ENCODE measurements around the gene ACVRL1.

The ACVRL1 gene

DNA sequence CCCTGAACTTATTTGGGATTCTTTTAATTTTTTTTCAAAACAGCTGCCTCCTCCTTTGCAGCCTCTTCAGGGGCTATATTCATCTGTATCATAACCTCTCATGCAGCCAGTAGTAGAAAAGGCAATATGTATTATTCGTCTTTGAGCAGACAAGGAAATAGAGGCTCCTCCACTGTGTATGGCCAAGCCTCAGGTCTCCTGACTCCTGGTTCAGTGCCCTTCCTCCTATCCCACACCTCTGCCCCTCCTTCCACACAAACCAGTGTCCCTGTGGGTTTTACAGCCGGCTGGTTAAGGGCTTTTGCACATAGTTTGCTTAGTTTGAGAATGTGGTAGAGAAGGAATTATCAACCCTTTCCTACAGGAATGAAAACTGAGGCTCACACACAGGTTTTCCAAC, 8.8 kb upstream of the ACVRL1 start:
- DNase-seq (ENCODE audit: low spot score), result no peak

DNA sequence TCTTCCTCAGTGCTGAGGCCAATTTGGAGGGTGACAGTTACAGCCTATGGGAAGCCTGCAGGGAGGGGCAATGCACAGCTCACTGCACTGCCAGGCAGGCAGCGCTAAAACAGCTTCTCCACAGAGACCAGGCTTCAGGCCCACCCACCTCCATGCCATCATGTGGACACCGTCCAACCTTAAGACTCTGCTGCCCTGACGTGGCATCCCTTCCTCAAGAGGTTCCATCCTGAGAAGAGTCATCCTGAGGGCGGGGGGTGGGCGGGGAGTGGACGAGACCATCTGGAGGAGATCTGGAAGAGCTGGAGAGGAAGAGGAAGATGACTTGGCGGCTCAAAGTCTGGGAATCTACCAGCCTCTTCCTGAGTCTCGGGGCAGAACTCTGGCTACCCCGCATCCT, 8.4 kb upstream of the ACVRL1 start:
- DNase-seq (ENCODE audit: low spot score), result no peak

DNA sequence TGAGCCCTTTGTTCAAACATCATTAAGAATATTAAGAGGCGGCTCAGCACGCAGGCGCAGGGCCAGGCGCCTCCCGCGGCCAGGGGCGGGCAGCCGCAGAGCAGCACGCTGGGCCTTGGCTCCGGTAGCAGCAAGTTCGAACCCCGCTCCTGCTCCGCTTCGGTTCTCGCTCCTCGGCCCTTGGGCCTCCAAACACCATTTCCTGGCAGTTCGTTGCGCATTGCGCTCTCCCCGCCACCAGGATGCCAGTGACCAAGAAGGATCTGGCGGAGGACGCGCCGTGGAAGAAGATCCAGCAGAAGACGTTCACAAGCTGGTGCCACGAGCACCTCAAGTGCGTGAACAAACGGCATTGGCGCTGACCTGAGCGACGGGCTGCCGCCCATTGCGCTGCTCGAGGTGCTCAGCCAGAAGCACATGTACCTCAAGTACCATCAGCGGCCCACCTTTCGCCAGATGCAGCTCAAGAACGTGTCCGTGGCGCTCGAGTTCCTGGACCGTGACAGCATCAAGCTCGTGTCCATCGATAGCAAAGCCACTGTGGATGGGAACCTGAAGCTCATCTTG, 6.9 kb upstream of the ACVRL1 start:
- DNase-seq (ENCODE audit: low spot score), result no peak

DNA sequence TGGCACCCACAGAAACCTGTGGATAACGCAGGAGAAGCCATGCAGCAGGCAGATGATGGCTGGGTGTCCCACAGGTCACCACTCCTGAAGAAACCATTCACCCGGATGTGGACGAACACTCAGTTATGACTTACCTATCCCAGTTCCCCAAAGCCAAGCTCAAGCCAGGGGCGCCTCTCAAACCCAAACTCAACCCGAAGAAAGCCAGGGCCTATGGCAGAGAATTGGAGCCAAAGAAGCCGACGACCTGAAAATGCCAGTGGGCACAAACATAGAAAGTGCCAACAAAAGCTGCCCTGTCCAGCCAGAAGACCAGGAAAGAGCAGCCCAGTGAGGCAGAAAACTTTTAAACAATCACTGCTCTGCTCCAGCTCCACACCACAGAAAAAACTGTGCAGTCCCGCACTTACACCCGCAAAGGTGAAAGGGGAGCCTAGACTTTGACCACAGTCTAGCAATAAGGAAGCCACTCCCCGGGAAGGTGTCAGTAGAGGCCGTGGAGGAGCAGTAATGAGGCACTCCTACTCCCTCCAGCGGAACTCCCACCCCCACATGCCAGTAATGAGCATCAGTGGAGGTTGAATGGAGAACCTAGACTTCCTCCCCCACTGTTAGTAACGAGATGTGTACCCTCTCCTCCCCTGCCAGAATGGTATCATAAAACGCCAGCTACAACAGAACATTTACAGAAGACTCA, 6.0 kb upstream of the ACVRL1 start:
- no peak for DNase-seq (ENCODE audit: low spot score)

DNA sequence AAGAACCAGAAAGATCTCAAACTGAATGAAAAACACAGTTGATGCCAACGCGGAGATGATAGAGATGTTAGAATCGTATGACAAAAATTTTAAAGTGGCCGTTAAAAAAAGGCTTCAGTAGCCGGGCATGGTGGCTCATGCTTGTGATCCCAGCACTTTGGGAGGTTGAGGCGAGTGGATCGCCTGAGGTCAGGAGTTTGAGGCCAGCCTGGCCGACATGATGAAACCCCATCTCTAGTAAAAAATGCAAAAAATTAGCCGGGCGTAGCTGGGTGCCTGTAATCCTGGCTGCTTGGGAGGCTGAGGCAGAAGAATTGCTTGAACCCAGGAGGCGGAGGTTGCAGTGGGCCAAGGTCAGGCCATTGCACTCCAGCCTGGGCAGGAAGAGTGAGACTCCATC, 5.4 kb upstream of the ACVRL1 start:
- DNase-seq (ENCODE audit: low spot score), result no peak

DNA sequence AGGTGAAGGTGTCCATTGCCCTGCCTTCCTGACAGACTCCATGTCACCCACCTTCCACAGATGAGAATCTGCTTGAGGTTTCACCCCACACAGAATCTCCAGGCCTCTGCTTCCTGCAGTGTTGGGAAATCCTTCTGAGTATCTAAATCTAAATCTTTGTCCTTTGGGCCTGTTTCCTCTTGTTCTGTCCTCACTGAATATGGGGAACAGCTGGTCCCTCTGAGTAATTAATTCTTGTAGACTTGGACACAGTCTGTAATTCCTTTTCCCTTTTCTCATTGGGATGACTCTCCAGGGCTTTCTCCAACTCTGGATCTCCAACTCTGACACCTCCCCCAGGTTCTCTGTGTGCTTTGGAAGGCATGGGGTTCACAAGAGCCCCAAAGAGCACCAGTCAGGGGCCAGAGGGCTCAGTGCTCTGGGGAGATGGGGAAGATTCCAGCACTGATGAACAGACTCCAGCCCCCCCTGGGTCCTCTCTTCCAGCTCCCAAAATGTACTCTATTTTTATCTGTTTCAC, 2.3 kb upstream of the ACVRL1 start:
- DNase-seq (ENCODE audit: low spot score), result no peak

DNA sequence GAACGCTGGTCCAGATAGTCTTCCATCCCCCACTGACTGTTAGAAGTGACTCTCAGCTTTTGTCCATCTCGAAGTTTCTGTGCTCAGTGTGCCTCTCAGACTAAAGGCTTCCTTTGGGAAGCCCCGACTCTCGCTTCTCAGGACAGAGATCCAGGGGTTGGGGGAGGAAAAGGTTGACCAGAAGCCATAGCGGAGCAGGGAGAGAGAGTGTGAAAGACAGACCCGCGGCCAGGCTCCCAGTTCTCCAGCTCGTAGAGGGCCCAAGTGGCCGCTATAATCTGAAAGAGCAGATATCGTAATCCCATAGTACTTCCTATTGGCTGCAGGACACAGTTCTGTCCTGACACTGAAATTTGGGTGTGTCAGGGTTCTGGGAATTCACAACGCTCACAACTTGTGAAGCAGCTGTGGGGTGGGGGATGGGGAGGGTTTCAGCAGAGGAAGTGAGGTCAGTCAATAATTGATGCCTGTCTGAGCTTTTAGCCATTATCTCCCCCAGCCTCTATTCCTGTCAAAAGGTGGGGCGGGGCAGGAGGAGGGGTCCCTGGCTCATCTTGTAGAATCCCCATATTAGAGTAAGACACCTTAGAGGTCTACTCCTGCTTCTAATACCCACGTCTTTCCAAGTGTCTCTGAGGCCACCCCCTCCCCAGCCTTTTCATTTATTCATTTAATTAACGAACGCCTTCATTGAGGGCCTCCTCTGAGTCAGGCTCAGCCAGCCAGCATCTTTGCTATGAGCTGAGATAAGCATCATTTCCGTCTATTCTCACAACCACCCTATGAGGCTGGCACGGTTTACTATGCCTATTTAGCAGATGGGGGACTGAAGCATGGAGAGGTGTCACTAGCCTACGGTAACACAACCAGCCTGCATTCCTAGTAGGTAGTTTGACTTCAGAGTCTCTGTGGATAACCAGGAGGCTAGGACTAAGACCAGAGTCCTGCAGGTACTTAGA, 1.6 kb upstream of the ACVRL1 start:
- no peak for DNase-seq (ENCODE audit: low spot score)

DNA sequence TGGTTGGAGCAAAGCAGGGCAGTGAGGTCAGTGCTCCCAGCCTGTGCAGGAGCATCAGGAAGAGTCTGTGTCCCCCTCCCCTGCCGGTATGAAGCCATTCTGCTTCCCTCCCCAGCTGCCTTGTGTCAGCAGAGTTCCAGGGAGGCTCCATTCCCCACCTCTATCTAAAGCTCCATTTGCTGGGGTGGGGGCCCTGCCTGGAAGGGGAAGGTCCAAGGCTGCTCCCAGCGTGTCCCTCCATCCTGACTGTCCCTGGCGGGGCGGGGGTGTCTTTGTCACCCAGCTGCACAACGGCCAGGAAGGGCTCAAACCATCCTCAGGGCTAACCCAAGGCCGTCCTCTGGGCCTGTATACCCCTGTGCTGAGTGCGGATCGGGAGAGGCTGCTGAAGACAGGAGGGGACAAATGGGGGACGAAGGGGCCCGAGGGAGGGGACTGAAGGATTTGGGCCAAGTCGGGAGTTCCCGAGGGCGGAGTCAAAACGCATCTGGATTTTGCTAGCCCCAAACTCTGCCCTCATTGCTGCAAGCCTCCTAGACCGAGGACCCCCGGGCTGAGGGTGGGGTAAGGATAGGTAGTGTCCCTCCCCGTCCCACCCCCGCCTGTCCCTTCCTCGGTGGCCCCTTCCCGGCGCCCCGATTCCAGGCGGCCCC, 748 bp upstream of the ACVRL1 start:
- no peak for DNase-seq (ENCODE audit: low spot score)

DNA sequence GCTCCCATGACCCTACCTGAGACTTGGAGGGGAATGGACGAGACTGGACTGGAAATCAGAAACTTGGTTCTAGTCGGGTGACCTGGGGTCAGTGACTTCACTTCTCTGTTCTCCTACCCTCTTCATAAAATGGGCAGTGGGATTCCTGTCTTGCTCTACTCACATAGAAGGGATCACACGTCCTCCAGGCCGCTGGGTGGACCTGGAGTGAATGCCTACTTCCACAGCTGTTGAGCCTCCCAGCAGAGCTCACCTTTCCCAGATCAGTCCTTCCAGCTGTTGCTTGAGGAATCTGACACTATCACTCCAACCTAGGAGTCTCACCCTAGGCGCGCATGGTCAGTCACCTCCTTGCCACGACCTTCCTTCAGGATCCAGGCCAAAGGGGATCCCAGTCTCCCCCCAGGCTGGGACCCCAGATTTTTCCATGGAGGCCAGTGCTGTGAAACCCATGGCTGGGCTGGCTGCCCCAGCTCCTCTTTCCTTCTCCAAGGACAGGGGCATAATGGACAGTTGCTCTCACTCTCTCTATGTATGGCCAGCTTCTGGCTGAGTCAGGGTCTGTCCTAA, 637 bp downstream of the ACVRL1 start:
- no peak for DNase-seq (ENCODE audit: low spot score)

DNA sequence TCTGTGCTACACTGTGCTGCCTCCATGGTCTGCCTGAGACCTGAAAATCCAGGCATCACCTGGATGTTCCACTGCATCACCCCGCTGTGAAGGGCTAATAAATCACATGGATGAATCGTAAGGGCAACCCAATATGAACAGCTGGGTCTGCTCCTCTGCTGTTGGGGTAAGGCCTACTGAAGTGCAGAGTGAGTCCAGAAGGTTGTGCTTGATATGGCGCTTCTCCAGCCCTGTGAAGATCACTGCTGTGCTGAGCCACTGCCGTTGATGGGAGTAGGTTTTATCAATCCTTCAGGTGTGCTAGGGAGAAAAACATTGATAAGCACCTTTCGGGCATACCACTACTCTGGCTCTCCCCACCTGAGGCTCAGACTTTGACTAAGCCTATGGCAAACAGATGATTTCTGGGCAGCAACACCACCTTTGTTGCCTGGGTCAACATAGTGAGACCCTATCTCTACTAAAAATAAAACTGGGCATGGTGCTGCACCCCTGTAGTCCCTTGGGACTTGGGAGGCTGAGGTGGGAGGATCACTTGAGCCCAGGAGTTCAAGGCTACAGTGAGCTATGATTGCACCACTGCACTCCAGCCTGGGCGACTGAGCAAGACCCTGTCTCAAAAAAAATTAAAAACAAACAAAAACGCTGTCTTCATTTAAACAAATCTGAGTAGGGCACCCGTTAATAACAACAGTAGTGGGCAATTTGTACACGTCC, 1.7 kb downstream of the ACVRL1 start:
- no peak for DNase-seq (ENCODE audit: low spot score)

DNA sequence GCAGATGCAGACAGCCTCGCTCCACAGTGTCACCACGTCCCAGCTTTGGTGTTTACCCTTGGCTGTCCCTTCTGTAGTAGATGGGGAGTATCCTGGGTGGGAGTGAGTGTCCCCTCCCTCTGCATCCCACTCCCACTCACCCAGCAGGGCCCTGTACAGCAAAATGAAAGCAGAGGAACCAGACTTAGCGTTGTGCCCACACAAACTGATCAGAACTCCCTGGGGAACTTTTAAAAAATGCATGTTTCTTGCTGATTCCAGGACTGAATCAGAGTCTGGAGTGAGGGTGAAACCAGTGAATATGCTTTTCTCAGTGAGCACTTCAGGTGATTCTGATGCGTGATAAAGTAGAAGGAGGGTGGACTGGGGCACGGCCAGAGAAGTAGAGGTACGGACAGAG, 2.9 kb downstream of the ACVRL1 start:
- no peak for DNase-seq (ENCODE audit: low spot score)

DNA sequence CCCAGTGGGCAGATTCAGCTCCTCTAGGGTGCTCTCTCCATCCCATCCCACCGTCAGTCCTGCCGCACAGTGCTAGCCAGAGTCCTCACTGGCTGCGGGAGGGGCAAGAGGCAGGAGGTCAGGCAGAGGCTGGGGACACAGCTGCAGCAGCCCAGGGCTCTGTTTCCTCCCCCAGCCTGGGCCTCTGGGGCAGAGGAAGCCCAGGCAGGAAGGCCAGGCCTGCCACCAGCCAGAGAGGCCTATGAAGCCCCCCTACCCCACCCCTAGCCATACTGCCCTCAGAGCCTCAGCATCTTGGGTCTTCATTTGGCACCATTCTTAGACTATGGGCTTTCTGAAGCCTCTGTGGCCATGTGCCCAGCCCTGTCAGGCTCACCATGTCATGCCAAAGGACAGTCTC, 3.4 kb downstream of the ACVRL1 start:
- DNase-seq (ENCODE audit: low spot score), result no peak

DNA sequence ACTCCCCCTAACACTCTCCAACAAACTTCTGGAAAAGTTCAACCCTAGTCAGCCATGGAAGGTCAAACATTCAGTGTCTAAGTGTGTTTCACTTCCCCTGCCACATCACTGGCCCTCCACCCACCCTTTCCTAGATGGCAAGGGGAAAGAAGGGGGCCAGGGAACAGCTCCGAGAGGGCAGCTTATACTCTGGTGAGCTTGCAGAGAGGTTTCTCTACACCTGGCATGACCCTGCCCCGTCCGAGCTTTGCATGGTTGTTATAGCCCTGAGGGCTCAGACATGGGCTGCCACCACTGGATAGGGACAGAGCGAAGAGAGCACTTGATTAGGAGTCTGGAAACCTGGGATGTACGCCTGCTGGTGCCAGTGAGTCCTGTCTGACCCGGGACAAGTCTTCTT, 4.0 kb downstream of the ACVRL1 start:
- DNase-seq (ENCODE audit: low spot score), result no peak

DNA sequence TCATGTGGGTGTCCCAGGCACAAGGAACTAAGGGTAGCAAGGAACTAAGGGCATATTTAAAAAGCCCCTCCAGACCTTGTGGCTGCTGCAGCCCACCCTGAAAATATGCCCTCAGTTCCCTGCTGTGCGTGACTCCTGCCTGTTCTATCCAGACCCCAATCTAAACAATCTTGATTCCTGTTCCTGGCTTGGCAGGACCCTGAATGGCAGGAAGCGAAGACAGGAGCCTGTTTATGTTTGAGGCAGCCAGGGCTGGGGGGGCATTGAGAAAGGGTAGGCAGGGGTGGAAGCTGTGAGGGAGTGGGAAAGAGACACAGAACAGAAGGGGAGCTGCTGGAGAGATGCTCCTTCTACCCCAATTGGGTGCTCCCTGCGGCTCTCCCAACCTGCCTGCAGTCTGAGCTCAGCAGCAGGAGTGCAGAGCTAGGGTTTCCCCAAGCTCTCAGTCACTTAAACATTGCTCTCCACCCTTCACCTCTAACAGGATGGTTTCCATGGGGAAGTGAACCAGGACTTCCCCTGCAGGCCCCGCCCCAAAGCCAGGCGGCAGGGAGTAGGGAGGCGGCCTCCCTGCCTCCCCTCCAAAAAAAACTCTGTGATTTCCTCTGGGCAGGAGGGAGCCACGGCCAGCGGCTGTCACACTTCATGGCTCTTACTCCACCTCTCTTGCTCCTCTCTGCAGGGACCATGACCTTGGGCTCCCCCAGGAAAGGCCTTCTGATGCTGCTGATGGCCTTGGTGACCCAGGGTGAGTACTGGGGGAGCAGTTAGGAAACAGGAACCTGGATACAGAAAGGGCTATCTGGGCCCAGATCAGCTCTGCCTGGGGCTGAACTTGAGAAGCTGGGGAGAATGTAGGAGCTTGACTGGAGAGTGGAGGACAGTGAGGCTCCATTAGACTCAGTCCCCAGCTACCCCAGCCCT, 4.7 kb downstream of the ACVRL1 start:
- DNase-seq (ENCODE audit: low spot score), result no peak

DNA sequence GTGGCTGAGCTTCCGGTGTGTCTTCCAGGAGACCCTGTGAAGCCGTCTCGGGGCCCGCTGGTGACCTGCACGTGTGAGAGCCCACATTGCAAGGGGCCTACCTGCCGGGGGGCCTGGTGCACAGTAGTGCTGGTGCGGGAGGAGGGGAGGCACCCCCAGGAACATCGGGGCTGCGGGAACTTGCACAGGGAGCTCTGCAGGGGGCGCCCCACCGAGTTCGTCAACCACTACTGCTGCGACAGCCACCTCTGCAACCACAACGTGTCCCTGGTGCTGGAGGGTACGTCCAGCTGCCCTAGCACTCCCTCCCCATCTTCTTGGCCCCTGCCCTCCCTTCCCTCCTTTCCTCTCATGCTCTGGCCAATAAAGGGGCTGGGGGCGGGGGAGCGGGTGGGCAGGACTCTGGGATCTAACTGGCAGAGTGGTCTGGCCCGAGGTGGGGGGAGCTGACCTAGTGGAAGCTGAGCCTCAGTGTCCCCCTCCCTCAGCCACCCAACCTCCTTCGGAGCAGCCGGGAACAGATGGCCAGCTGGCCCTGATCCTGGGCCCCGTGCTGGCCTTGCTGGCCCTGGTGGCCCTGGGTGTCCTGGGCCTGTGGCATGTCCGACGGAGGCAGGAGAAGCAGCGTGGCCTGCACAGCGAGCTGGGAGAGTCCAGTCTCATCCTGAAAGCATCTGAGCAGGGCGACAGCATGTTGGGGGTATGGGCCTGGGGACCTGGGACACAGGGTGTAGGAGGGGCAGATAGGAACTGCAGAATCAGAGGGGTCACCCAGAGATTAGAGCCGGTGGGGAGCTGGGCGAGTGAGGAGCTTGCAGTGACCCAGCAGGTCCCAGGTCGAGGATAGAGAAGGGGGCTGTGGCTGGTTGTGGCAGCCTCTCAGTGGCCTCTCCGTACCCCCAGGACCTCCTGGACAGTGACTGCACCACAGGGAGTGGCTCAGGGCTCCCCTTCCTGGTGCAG, 6.0 kb downstream of the ACVRL1 start:
- DNase-seq (ENCODE audit: low spot score), result no peak

DNA sequence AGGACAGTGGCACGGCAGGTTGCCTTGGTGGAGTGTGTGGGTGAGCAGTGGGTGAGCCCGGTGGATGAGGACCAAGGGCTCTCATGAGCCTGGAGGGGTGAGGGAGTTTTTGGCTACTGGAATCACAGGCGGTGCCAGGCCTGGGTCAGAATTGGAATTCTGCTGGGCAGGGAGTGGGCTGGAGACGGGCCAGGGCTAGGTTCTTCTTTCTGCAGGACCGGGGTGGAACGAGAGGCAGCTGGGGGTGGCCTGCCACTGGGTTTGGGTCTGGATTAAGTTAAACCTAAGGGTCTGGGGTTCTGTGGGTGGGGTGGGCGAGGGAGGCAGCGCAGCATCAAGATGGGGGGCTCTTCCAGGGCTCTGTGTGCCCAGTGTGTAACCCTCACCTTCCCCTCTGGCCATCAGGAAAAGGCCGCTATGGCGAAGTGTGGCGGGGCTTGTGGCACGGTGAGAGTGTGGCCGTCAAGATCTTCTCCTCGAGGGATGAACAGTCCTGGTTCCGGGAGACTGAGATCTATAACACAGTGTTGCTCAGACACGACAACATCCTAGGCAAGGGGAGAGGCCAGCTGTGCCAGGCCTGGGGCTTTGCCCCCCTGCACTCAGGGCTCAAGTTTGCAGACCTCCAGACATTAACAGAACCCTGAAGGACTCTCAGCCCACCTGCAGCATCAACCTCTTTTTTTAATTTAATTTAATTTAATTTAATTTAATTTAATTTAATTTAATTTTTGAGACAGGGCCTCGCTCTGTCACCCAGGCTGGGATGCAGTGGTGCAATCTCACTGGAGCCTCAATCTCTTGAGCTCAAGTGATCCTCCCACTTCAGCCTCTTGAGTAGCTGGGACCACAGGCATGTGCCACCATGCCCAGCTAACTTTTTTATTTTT, 7.0 kb downstream of the ACVRL1 start:
- no peak for DNase-seq (ENCODE audit: low spot score)

DNA sequence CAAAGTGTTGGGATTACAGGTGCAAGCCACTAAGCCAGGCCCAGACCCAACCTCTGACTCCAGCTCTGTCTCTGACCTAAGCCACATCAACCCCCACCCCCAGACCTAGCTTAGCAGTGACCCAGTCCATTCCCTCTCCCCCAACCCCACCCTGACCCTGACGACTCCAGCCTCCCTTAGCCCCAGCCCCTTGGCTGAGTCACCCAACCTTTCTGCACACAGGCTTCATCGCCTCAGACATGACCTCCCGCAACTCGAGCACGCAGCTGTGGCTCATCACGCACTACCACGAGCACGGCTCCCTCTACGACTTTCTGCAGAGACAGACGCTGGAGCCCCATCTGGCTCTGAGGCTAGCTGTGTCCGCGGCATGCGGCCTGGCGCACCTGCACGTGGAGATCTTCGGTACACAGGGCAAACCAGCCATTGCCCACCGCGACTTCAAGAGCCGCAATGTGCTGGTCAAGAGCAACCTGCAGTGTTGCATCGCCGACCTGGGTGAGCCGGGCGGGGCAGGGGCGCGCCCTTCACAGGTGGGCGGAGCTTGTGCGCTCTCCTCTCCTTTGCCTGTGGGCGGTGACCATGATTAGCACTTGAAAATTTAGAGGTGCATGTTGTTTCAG, 7.8 kb downstream of the ACVRL1 start:
- DNase-seq (ENCODE audit: low spot score), result no peak

DNA sequence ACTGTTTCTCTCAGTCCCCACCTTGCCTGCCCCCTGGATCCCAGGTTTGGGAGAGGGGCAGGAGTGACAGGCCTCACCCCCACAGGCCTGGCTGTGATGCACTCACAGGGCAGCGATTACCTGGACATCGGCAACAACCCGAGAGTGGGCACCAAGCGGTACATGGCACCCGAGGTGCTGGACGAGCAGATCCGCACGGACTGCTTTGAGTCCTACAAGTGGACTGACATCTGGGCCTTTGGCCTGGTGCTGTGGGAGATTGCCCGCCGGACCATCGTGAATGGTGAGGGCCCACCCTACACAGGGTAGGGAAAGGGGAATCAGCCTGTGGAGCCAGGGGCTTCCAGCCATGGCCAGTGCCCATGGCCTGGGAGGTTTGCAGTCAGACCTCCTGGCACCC, 8.6 kb downstream of the ACVRL1 start:
- no peak for DNase-seq (ENCODE audit: low spot score)

All from HuH-7.5 (cell line).